ENCODE measurements around the gene PILRA. TPM values are rescaled to one million over a fixed set of nuclear protein-coding genes. Genes with fewer than 3 reads are reported as not detected.

PILRA gene
- polyA plus RNA-seq, 1 of the 3 experiments (the other 2 are of a cell fraction) = 0.89 TPM

GRCh38 chr7:100407285-100408180 lies 34.2 kb downstream of the PILRA start:
- 42% methylated on average over 12 of the region's 12 CpGs for WGBS (ENCODE audit: low lambda C conversion rate)
- no peaks in the 10 kb centered on the region for H3K36me3 ChIP-seq (replicated peaks in 1 of 2; ENCODE audit: control insufficient read depth in 1 of 2, insufficient read depth in 2 of 2, low read length in 1 of 2)
- no peak overlapping the region for H3K4me3 ChIP-seq (ENCODE audit: low read depth in 2 of 2, low read length in 1 of 2)
- no peak overlapping the region for H3K4me2 ChIP-seq
- no peaks in the 10 kb centered on the region for H3K79me2 ChIP-seq (ENCODE audit: insufficient read depth)
- H3K9me3 ChIP-seq = no peaks in the 10 kb centered on the region
- no peak overlapping the region for H2AFZ ChIP-seq (ENCODE audit: low read depth)
- no peaks in the 10 kb centered on the region for H3K4me1 ChIP-seq (ENCODE audit: control insufficient read depth in 1 of 2, insufficient read depth in 2 of 2, low read depth in 1 of 2, low read length in 1 of 2)
- H3K27ac ChIP-seq (ENCODE audit: low read depth in 2 of 2, low read length in 1 of 2) = no peak overlapping the region
- TF ChIP-seq PBX3 (IDR thresholded peaks at IDR 0.05) = no peak
- TF ChIP-seq SMC3 (IDR thresholded peaks at IDR 0.05; ENCODE audit: low read depth, low read length) = peak; percentile 70
- TF ChIP-seq RAD21 (IDR thresholded peaks at IDR 0.05; ENCODE audit: low read length) = peak; percentile 81
- peak; percentile 90 for TF ChIP-seq CTCF (IDR thresholded peaks at IDR 0.05)
- TF ChIP-seq FOSL2 (IDR thresholded peaks at IDR 0.05; ENCODE audit: borderline replicate concordance, low read depth) = peak; percentile 49; the same call in 1 of the 2 replicates
- TF ChIP-seq TAF1 (IDR thresholded peaks at IDR 0.05; ENCODE audit: borderline replicate concordance, low read depth, low read length) = no peak
- DNase-seq = peak; percentile 75
- no peaks in the 10 kb centered on the region for H4K20me1 ChIP-seq (ENCODE audit: insufficient read depth)
- ChIA-PET POLR2A (interaction anchor here (1.6 kb wide), 1 partner anchor 21 kb away, joined by 6 read pairs; the partner anchor contains the start of gene ZCWPW1), CTCF (interaction anchor here (0.6 to 4.5 kb wide), 36 partner anchors 8 to 445 kb away, joined by 3 to 68 read pairs (median 6); partner anchors contain the start of genes GAL3ST4, MEPCE, PILRA and SLC12A9)
- H3F3A ChIP-seq (replicated peaks; ENCODE audit: insufficient read depth) = no peaks in the 10 kb centered on the region
- H3K27me3 ChIP-seq (ENCODE audit: insufficient read depth) = no peaks in the 10 kb centered on the region
- H3K9ac ChIP-seq = no peak overlapping the region
- H3K9me2 ChIP-seq = no peaks in the 10 kb centered on the region

- TF ChIP-seq NFIC (IDR thresholded peaks at IDR 0.05; ENCODE audit: borderline replicate concordance) = no peak
- TF ChIP-seq IRF3 (IDR thresholded peaks at IDR 0.05; ENCODE audit: low read depth, low read length) = no peak
- no peak for TF ChIP-seq RAD21 (IDR thresholded peaks at IDR 0.05; ENCODE audit: low read length)
- no peak for TF ChIP-seq RFX5 (IDR thresholded peaks at IDR 0.05; ENCODE audit: low read length)
- no peak for TF ChIP-seq CTCF (IDR thresholded peaks at IDR 0.05)
- TF ChIP-seq ELF1 (IDR thresholded peaks at IDR 0.05) = no peak
- TF ChIP-seq SMC3 (IDR thresholded peaks at IDR 0.05; ENCODE audit: low read depth, low read length) = no peak
- Histone ChIP-seq H3K9ac (no peak overlapping the region), H3K36me3 (replicated peaks in 1 of 2; ENCODE audit: control insufficient read depth in 1 of 2, insufficient read depth in 2 of 2, low read length in 1 of 2) (no peaks in the 10 kb centered on the region), H3K4me3 (ENCODE audit: low read depth in 2 of 2, low read length in 1 of 2) (no peak overlapping the region), H3K4me2 (no peak overlapping the region), H3K4me1 (ENCODE audit: control insufficient read depth in 1 of 2, insufficient read depth in 2 of 2, low read depth in 1 of 2, low read length in 1 of 2) (no peaks in the 10 kb centered on the region), H4K20me1 (ENCODE audit: insufficient read depth) (no peaks in the 10 kb centered on the region), H3K27ac (ENCODE audit: low read depth in 2 of 2, low read length in 1 of 2) (no peak overlapping the region), H3K27me3 (ENCODE audit: insufficient read depth) (no peaks in the 10 kb centered on the region), H3F3A (replicated peaks; ENCODE audit: insufficient read depth) (no peaks in the 10 kb centered on the region), H3K9me2 (no peaks in the 10 kb centered on the region), H3K9me3 (no peaks in the 10 kb centered on the region), H2AFZ (ENCODE audit: low read depth) (no peak overlapping the region), H3K79me2 (ENCODE audit: insufficient read depth) (no peaks in the 10 kb centered on the region)
- CTCF ChIA-PET = interaction anchor here (1.3 kb wide), 1 partner anchor 72 kb away, joined by 4 read pairs; no protein-coding TSS in a partner anchor
- DNase-seq = no peak
- 78% methylated on average over 6 of the region's 6 CpGs for WGBS (ENCODE audit: low lambda C conversion rate)
- POLR2A ChIA-PET = no interaction called here
These were observed 37.8 kb downstream of the PILRA start for GRCh38 chr7:100411101-100411500.

Measured in SK-N-SH (cell line).